ENCODE measurements around the gene HESX1.

The HESX1 gene

DNA sequence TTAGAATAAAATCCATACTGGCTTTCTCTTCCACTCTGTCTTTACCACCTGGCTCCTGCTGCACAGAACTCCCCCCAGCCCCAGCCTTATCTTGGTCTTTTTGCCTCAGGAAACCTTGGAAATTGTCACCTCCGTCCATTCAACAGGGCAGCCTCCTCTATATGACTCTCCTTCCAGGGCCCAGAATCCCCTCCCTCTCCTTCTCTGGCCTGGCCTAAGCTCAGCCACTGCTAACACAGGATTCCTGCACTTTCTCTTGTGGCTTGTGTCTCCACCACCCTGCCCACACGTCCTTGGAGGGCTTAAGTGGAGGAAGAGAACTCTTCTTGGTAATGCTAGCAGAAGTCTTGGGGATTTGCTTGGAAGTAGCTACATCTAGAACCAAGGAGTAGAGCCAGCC lies 33.1 kb downstream of the HESX1 start:
- no peak for DNase-seq

DNA sequence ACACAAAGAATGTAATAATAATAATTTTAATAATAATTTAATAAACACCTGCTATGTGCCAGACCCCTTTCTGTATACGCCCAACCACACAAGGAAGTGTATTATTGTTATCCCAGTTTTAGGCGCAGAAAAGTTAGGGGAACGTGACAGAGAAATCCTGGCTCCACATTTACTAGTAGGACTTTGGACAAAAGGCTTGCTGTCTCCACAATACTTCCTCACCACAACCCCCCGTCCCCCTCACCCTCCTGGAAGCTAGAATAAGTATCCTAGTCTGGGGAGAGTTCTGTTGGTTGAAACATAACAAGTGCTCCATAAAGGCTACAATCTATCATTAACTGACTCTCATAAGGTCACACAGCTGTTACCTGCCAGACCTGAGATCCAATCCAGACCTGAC lies 34.1 kb downstream of the HESX1 start:
- no peak for DNase-seq

DNA sequence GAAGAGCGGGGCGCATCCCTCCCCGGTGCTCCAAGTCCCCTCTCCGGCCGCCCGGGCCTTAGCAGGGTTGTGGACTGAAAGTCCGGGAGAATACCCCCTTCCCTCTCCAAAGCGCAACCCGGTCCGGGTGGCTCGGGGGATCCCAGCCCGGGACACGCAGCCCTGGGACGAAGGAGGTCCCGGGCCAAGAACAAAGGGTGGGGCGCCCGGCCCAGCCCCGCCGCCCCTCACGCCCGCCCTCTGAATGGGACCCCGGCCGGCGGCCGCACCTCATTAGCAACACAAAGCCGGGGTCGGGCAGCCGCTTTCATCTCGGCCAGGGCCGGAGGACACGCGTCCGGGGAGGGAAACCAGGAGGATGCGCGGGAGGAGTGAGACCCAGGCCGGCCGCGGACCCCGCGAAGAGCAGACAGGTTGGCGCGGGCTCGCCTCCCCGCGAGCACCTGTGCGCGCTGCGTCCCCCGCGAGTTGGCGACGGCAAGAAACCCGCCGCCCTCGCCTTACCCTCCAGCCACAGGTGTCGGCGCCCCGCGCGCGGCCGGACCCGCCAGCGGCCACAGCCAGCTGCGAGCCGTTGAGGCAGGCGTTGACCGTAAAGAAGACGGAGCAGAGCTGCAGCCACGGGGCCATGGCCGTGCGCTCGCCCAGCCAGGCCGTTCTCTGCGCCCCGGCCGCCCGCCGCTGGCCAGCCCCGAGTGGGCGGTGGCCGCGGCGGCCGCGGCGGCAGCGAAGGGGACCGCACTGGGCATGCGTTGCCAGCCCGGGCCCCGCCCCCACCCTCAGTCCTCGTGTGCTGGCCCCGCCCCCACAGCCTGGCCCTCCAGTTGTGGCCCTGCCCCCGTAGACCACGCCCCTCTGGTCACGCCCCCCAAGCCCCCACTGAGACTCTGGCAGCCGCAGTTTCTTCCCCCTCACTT lies 34.9 kb downstream of the HESX1 start, which contains the start of gene IL17RD:
TSS of gene IL17RD (minus strand) at position 697 of the 917 bp plus-strand sequence. CDS start at position 630, 67 bp downstream.
- DNase-seq = peak; percentile 76

DNA sequence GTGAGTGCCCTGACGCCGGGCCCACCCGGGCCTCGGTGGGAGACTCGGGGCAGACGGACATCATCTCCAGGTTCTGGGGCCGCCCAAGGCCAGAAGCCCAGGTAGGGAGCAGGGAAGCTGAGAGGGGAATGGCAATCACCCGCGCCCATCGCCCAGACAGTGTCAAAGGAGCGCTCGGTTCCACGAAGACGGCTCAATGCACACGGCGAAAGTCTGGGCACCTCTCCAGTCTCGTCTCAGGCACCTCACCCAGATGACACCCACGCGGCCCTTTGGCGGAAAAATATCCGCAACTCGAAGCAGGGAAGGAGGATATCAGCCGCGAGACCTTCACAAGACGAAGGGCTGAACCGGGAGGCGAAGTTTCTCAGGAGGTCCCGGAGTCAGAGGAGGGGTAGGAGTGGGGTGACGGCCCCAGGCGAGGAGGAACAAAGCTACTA lies 35.5 kb downstream of the HESX1 start:
- no peak for DNase-seq

DNA sequence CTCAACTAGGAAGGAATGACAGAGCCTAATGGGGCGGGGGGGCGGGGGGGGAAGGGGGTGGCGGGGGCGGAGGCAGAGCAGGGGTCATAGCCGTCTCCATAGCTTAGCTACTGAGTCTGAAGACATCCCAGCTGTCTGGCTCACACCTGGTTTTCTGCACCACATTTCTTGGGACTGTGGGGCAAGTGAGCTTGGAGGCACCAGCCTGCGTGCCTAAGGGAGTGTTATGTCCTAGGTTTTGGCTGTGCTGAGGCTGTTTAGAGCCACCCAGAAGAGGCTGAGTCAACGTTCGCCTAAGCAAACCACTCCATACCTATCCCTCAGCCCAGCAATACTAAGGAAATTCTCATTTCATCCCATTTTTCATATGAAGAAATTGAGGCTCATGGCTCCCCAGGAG lies 36.0 kb downstream of the HESX1 start:
- DNase-seq = no peak

DNA sequence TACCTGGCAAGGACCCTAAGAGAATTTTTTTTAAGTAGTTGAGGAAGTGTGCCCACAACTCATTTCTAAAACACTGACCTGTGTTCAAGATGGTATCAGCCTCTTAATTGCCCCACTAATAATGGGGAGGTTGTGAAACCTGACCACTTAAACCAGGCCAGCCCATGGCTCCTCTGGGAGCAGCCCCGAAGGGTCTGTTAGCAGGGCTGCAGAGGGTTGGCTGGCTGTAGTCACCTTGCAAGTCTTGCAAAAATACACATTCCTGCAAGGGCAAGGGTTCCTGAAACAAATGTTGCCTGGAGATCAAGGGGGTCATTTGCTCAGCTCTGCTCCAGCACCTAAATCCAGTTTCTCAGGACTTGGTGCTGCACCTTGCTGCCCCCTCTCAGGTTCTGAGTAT lies 37.9 kb downstream of the HESX1 start:
- DNase-seq = no peak

DNA sequence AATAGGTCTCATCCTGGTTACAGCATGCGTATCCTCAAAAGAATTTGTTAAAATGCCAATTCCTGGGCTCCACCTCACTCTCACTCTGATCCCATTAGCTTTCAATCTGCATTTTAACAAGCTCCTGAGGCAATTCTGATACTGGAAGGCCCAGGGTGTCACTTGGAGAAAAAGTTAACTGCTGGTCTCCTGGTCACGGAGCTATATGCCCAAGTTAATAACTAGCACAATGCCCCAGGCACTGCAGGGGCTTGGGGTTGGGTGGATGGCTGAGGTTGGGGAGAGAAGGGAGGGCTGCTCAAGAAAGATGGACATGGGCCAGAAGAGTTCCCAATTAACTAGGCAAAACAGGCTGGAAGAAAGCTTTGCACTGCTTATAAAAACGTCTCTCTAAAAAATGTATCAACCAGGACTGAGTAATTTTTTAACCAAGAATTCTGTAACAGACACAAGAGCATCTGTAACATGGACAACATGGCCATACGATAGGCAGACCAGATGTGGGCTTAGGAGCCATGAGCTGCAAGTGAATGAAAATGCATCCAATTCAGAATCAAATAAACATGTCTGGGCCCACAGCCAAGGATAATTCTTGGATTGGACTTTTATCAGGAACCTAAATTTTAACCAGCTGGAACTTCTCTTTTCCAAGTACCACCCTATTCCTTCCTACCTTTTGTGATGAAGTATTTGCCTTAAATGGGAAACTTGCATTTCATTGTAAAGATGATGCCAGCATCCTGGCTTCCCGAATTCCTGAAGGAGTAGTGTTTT lies 38.8 kb downstream of the HESX1 start:
- no peak for DNase-seq

DNA sequence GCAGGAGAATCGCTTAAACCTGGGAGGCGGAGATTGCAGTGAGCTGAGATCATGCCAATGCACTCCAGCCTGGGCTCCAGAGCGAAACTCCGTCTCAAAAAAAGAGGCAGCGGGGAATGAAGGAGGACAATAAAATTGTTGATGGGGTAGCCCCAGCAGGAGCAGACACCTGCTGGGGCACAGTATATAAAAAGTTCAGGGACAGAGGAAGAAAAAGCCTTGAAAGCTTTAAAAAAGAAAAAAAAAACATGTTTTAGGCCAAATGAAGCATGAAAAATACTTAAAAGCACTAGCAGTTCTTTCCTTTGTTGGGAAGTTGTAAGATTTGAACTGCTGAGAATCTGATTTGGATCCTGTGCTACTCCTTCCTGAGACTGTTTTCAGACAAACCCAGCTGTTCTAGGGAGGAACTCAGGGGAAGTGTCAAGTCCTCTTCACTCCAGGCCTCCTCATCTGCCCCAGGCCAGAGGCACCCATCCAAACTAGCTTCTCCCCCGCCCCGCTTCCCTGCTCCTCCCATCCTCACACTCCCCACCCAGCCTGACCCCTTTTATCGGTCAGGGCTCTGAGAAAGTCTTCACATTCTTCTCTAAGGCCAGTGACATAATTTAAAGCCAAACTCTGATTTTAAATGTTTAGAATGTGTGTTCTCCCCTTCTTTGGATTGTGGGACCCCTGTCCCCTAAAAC lies 39.6 kb downstream of the HESX1 start:
- no peak for DNase-seq

DNA sequence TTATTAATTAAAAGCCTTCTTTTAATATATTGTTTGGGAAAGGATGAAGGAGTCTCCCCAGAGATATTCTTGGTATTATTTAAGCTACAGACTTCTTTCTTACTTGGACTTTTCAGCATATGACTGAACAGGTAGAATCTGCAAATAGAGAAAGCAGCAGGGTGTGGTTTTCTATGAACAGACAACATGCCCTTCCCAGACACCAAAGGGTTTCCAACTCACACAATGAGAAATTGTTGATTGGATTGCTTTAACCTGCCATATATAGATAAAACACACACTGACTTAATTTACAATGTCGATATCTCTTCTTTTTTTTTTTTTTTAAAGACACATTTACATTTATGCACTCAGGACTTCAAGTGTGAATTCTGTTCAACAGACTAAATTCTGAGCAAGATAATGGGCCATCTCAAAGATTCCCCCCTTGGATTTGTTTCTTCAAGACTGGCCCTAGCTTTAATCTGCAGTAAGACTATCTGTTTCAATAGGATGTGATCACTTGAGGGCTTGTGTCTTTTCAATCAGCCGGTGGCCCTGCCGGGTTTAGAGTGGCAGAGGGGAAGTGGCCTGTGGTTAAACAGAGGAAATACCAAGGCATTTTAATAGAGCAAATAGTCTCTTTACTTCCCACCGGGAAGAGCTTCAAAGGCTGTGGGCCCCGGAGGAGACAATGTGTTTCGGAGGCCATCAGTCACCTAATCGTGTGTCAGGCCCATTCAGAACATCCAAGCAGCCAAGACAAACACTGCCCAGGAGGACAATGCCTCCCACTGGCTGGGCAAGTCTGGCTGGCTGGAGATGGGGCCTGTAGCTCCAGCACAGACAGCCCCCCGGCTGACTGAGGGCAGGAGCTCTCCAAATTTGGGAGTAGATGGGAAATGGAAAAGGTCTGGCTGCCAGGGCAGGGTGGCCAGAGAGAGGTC lies 40.7 kb downstream of the HESX1 start:
- DNase-seq = peak; percentile 22

DNA sequence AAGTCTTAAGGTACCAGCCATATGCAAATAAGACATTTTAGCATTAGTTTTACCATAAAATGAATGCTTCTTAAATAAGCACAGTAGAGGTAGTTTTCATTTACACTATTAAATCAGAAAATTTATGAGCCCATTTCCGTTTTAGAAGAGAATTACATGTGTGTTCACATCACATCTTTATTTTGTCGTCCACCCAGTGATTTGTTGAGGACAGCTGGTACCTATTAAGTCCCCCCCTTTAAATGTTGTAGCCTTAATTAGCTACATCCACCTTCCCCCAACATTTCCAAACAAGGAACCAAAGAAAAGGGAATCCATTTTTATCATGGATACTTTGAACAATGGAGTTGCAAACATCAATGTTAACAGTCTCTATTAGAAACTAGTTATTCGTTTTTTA lies 41.5 kb downstream of the HESX1 start:
- DNase-seq = no peak

DNA sequence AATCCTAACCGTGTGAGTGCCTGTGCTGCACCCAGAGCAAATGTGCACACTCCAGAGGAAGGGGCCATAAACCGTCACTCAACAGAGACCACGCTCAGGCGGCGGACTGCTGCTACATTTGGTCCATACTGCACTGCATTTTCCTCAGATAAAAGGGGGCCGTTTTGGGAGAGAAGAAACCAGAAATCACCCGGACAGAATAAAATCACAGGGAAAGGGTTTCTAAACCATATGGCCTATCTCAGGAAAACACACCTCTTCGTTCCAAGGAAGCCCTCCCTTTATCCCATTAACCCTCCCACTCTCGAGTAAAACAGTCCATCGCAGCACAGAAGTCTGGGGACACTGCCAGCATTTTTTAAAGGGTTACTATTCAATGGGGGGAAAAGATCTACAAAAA lies 42.2 kb downstream of the HESX1 start:
- no peak for DNase-seq

DNA sequence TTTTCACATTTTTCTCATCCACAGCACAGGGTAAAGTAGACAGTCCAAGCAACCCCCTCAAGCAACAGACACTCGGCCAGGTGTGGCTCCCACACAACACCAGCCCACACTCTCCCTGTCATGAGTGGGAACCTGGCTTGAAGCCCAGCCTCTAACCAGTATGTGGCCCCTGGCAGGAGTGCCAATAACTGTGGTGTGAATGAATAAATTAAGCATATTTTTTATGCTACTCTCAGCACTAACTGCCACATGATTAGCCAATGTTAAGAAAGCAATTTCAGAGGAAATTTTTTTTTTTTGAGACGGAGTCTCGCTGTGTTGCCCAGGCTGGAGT lies 44.5 kb downstream of the HESX1 start:
- no peak for DNase-seq

DNA sequence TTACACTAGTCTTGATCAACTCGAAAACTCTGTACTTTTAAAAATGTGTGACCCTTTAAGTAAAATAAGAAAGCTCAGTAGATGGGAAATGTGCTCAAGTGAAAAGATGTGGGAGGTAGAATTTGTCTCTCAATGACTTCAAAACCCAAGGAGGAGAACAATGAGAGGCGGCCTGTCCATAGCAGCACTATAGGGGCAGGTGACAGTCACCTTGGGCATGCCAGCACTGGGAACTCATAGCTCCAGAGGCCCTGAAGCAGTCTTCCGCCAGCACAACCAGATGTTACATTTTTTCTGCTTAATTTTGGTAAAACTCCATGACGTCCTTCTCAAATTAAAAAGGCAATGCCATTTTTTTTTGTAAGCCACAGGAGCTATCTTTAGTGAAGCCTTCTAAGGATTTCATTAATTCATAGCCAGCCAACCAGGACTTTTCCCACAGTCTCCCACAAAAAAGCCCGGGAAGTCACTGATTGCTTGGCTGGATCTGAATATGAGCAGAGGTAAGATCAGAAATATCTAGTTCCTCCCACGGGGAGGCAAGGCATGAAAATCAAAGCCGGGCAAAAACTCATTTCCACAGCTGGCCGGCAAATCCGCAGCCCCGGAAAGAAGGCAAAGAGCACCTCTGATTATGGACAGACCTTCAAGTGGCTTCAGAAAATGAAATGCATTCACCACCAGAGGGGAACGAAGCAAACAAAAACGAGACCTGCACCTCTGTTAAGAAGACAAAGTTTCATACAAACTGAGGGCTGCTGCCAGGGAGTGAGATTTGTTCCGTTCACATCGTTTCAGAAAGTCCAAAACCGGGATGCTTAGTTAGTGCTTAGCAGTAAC lies 45.1 kb downstream of the HESX1 start:
- DNase-seq = no peak

DNA sequence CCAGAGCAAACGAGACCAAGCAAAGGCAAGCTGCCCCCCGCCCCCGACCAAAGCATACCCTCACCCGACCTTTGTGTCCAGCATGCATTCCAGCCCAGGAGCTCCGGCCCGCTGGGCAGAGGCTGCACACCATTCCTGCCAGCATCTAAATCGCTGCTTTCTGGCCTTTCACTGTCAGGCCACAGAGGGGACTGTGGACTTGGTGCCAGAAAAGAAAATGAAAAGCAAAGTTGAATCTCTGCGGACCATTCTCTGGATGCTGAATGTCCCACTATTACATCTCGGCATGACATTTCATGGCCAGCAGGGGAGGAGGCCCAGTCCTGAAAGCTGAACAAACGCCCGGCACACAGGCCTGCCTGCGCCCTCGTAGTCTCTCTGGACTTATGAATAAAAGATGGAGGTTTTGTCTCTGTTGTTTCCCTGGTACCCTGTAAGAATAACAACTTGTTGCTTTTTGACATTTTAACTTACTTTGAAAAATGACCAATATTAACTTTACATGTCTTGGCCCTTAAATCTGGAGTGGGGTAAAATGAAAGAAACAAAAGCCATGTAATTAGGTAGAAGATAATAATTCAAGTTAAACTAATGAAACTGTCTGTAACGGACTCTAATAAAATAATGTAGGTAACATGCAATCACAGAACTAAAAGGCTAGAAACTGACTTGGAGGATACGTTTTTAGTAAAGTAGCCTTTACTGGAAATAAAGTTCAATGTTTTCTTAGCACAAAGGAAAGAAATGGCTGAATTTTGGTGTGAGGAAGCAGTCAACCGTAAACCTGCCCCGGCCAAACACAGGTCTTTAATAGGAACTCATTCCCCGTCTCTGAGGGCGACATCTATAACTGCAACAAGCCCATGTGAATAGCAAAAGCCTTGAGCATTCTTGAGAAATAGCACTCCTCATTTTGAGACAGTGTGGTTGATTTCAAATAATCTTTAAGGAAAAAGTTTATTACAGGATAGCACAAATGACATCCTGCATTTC lies 47.3 kb downstream of the HESX1 start:
- no peak for DNase-seq

DNA sequence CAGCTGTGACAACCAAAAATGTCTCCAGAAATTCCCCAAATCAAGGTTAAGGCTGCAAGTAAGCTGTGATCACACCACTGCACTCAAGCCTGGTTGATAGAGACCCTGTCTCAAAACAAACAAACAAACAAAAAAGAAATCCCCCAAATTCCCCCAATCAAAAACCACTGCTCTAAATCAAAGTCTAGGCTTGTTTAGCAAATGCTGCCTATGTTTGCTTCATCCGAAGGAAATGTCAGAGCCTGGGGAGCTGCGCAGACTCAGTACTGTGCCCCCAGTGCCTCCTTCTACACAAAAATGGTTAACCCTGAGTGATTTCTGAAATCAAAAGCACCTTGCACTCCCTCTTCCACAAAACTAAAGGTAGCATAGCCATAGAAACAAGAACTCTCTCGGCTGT lies 48.0 kb downstream of the HESX1 start:
- no peak for DNase-seq

DNA sequence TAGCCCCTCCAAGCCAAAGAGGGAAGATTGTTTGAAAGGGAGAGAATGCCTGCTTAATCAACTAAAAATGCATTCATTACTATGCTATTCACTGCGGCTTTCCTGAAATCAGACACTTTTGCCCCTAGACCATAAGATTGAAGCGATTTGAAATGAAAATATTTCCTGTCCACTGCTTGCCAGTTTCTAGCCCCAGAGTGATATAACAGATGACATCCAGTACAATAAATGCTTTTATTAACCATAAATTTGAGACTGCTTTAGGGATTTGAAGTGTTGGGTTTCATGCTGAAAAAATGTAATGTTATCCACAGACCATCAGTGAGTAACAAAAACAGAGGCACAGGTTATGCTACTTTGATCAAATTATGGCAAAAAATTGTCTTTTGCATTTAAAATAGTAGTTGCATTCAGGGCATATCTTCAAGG lies 48.7 kb downstream of the HESX1 start:
- peak; percentile 39 for DNase-seq

DNA sequence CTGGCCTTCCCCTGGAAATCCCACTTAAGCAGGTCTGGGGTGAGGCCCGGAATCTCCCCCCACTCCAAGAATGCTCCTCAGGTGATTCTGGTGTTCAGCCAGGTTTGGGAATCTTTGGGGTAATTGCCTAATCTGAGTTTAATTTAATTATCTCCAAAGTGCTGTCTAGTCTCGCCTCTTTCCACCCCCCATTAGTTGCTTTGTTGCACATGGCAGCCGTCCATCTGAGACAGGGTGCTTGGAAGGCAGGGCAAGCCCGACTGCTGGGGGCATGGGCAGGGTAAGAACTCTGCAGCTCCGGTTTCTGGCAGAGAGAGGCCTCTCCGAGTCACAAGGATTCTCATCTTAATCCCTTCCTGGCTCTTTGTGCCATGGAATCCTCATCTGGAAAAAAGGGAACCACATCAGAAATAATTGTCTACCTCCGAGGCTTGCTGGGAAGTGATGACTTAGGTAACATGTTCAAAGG lies 49.6 kb downstream of the HESX1 start:
- peak; percentile 8 for DNase-seq

All from fibroblast of skin of back (primary cell).